Neural cell (in vitro differentiated cells): ENCODE results near the gene RUSF1.

ENCODE experiments used
- CTCF ChIP-seq: fragments of 450-650 bp; IDR thresholded peaks from 2 replicates; pipeline ENCODE4 v1.5.1; 2014; ENCODE audit warnings: antibody characterized with exemption, mild to moderate bottlenecking, moderate library complexity; ENCODE audit not compliant: poor library complexity, severe bottlenecking
- EP300 ChIP-seq: fragments of 450-650 bp; conservative IDR thresholded peaks from 2 replicates; pipeline ENCODE4 v1.6.1; 2014; ENCODE audit warnings: antibody characterized with exemption, mild to moderate bottlenecking, moderate library complexity; ENCODE audit not compliant: poor library complexity, severe bottlenecking
- MXI1 ChIP-seq: fragments of 450-650 bp; conservative IDR thresholded peaks from 2 replicates; pipeline ENCODE4 v1.6.1; 2014; ENCODE audit warnings: antibody characterized with exemption, mild to moderate bottlenecking; ENCODE audit not compliant: poor library complexity, severe bottlenecking
- POLR2AphosphoS5 ChIP-seq: IDR thresholded peaks from 2 replicates; pipeline ENCODE4 v1.6.1; 2012
- TAF1 ChIP-seq: IDR thresholded peaks from 2 replicates; pipeline ENCODE4 v1.6.1; 2012; ENCODE audit warnings: low read depth

GRCh38 chr16:31532120-31532519, 23.9 kb upstream of the RUSF1 start:
- TF ChIP-seq MXI1 (no peak), TAF1 (no peak), CTCF (no peak), POLR2AphosphoS5 (no peak), EP300 (no peak)
